K562 (cell line): ENCODE results near the gene PUSL1. TPM values are rescaled to one million over a fixed set of nuclear protein-coding genes. Genes with fewer than 3 reads are reported as not detected.

Source experiments
- ADNP ChIP-seq: fragments of 200-800 bp; sonication (Bioruptor generic); IDR thresholded peaks from 2 replicates; pipeline ENCODE4 v1.6.1; 2016; ENCODE audit warnings: missing genetic modification characterization, missing compliant biosample characterization
- ASH1L ChIP-seq: fragments of 450-650 bp; IDR thresholded peaks from 2 replicates; pipeline ENCODE4 v1.6.1; 2018; ENCODE audit warnings: borderline replicate concordance, mild to moderate bottlenecking, low read depth; ENCODE audit not compliant: partially characterized antibody
- CREB1 ChIP-seq, 2 experiments: sonication (generic) in 1 of 2; formaldehyde crosslinking in 1 of 2; IDR thresholded peaks; 2 replicates each; pipeline versions ENCODE4 v1.6.1 to v1.8.0; 2012 to 2022; ENCODE audit warnings: inconsistent platforms in 1 of 2, mild to moderate bottlenecking in 1 of 2, missing genetic modification reagents in 1 of 2, moderate library complexity in 1 of 2
- DIDO1 ChIP-seq: fragments of 450-650 bp; IDR thresholded peaks from 2 replicates; pipeline ENCODE4 v1.6.1; 2016; ENCODE audit warnings: low read depth, missing biosample characterization, missing genetic modification characterization
- DPF2 ChIP-seq: fragments of 450-650 bp; IDR thresholded peaks from 2 replicates; pipeline ENCODE4 v1.6.1; 2016
- FOXJ2 ChIP-seq: fragments of 200-800 bp; sonication (Bioruptor generic); IDR thresholded peaks from 2 replicates; pipeline ENCODE4 v1.6.1; 2016; ENCODE audit warnings: missing genetic modification characterization, missing compliant biosample characterization
- GABPB1 ChIP-seq: sonication (generic); formaldehyde crosslinking; IDR thresholded peaks from 2 replicates; pipeline ENCODE4 v1.8.0; 2022; ENCODE audit warnings: mild to moderate bottlenecking, missing genetic modification reagents
- HCFC1 ChIP-seq: IDR thresholded peaks from 2 replicates; pipeline ENCODE4 v1.6.1; 2012; ENCODE audit warnings: low read depth, low read length, improper control_type of control experiment
- HMGN3 ChIP-seq: IDR thresholded peaks from 2 replicates; pipeline ENCODE4 v1.6.1; 2011; ENCODE audit warnings: borderline replicate concordance, low read depth, mild to moderate bottlenecking, mixed read lengths, low read length; ENCODE audit not compliant: insufficient read length; ENCODE audit errors: extremely low read depth
- IFI16 ChIP-seq: fragments of 250-450 bp; sonication (Bioruptor Pico); IDR thresholded peaks from 2 replicates; pipeline ENCODE4 v2.1.2; 2022; ENCODE audit warnings: mild to moderate bottlenecking, inconsistent platforms
- NRF1 ChIP-seq, 2 experiments: fragments of 450-650 bp; IDR thresholded peaks in 1 of 2; conservative IDR thresholded peaks in 1 of 2; 2 replicates each; pipeline ENCODE4 v1.6.1; 2014; ENCODE audit warnings: mild to moderate bottlenecking in 2 of 2
- PRDM10 ChIP-seq: fragments of 450-650 bp; IDR thresholded peaks from 2 replicates; pipeline ENCODE4 v1.6.1; 2018; ENCODE audit not compliant: partially characterized antibody
- PRPF4 ChIP-seq: fragments of 200-400 bp; formaldehyde crosslinking; IDR thresholded peaks from one replicate; pipeline ENCODE4 v1.6.1; 2017; ENCODE audit warnings: low read length, low read depth, mild to moderate bottlenecking; ENCODE audit not compliant: insufficient read depth, poor library complexity, severe bottlenecking
- TAF9B ChIP-seq: fragments of 450-650 bp; IDR thresholded peaks from 2 replicates; pipeline ENCODE4 v1.6.1; 2018; ENCODE audit warnings: mild to moderate bottlenecking; ENCODE audit not compliant: partially characterized antibody
- XRCC5 ChIP-seq: fragments of 200-400 bp; formaldehyde crosslinking; IDR thresholded peaks from 2 replicates; pipeline ENCODE4 v1.6.1; 2017; ENCODE audit warnings: low read depth, mild to moderate bottlenecking, low read length
- ZC3H4 ChIP-seq: sonication (generic); formaldehyde crosslinking; IDR thresholded peaks from 2 replicates; pipeline ENCODE4 v1.9.0; 2021; ENCODE audit warnings: missing genetic modification reagents, borderline replicate concordance
- ZNF146 ChIP-seq: IDR thresholded peaks from one replicate; pipeline ENCODE4 v1.6.1; 2018; ENCODE audit warnings: missing compliant biosample characterization; ENCODE audit not compliant: unreplicated experiment
- ZNF717 ChIP-seq: fragments of 250-450 bp; sonication (Bioruptor Pico); IDR thresholded peaks from 2 replicates; pipeline ENCODE4 v1.5.0; 2021
- ZNF764 ChIP-seq: fragments of 250-450 bp; sonication (Bioruptor Pico); IDR thresholded peaks from 2 replicates; pipeline ENCODE4 v1.4.0; 2020; ENCODE audit warnings: low read depth, mild to moderate bottlenecking, moderate library complexity
- polyA plus RNA-seq, 8 experiments: library from polyadenylated mRNA; depleted of rRNA in 4 of 8; stranded (reverse) in 5 of 8; unstranded in 3 of 8; fragments of >200 nt; fragmentation: Nextera tagmentation in 2 of 8; fragmentation: Illumina TruSeq in 1 of 8; extraction: Ambion mirVana in 2 of 8; extraction: Trizol in 1 of 8; gene quantifications; 2 replicates each; pipeline versions ENCODE4 v1.2.1 to v1.2.3, GENCODE V29; 2011 to 2014; ENCODE audit warnings: inconsistent platforms in 1 of 8, missing spikeins in 1 of 8
- total RNA-seq, 7 experiments: library from RNA; depleted of rRNA in 6 of 7; stranded (reverse); fragments of >200 nt in 6 of 7; fragmentation: Illumina TruSeq in 2 of 7; extraction: Trizol in 2 of 7; gene quantifications; 2 replicates each; pipeline versions ENCODE4 v1.2.1 to v1.2.3, GENCODE V29; 2011 to 2021; ENCODE audit warnings: low replicate concordance in 1 of 7
- TF ChIP-seq, protein P1 (sequence below): fragments of 250-450 bp; sonication (Bioruptor Pico); IDR thresholded peaks from 2 replicates; pipeline ENCODE4 v1.5.0; 2020; ENCODE audit warnings: mild to moderate bottlenecking
- TF ChIP-seq, protein P2 (sequence below): fragments of 450-650 bp; IDR thresholded peaks from 2 replicates; pipeline ENCODE4 v1.6.1; 2017; ENCODE audit warnings: antibody characterized with exemption

PUSL1 gene
- total and polyA plus RNA-seq, 9 of the 15 experiments (the other 6 are each of a cell fraction or from before 2014, with no cell fraction given) = 0.62 to 86.9 (median 13.6) TPM

DNA sequence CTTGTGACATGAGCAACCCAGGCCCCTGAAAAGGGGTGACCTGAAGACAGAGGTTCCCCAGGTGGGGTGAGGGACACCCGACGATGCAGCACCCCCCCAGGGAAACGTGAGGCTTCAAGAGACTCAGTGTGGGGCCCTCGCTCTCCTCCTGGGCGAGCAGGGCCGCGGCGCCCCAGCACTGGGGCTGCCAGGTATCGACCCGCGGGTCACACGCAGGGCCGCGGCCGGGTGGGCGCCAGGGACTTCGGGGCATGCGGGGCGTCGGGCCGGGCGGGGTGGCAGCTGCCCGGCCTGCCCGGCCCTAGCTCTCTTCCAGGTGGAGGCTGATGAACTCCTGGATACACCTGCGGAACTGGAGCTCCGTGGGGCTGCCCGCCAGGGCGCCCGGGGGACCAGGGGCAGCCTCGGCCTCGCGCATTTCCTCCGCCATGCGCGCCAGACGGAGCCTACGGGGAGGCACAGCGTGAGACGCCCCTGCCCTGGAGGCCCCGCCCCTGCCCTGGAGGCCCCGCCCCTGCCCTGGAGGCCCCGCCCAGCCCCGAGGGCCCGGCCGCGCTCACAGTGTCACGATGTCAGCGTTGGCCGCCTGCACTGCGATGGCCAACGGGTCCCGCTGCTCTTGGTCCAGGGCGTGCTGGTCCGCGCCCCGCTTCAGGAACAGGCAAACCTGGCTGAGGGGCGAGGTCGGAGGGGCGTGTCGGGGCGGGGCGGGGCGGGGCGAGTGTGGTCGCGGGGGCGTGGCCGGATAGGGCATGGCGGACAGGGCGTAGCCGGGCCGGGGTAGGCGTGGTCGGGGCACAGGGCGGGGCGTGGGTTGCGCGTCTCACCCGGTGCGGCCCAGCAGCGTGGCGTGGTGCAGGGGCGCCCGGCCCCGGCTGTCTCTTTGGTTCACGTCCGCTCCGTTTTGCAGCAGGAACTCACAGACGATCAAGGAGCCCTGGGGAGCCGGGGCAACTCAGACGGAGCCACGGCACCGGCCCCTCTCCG, 14.8 kb upstream of the PUSL1 start (continued):
- TF ChIP-seq PRDM10 (no peak), ZC3H4 (no peak), DPF2 (no peak), ASH1L (no peak), ZNF764 (CRISPR knock-in tag) (no peak), ADNP (tag) (no peak), ZNF146 (CRISPR knock-in tag) (no peak), TAF9B (no peak), CREB1 (IDR thresholded peaks at IDR 0.05) (peak; percentile 17; the same call in 1 of the 2 replicates), CREB1 (CRISPR knock-in tag; IDR thresholded peaks at IDR 0.05) (no peak), NRF1 (conservative IDR thresholded peaks at IDR 0.05 in 1 of 2, IDR thresholded peaks at IDR 0.05 in 1 of 2) (peak; percentile 39 to 51; a peak in 3 of 4 replicates), GABPB1 (no peak), ZNF717 (no peak), FOXJ2 (tag) (no peak), XRCC5 (no peak), PRPF4 (no peak), IFI16 (CRISPR knock-in tag) (no peak), DIDO1 (tag) (no peak), HMGN3 (peak; percentile 11), HCFC1 (no peak)
- TF ChIP-seq, protein P1, sequence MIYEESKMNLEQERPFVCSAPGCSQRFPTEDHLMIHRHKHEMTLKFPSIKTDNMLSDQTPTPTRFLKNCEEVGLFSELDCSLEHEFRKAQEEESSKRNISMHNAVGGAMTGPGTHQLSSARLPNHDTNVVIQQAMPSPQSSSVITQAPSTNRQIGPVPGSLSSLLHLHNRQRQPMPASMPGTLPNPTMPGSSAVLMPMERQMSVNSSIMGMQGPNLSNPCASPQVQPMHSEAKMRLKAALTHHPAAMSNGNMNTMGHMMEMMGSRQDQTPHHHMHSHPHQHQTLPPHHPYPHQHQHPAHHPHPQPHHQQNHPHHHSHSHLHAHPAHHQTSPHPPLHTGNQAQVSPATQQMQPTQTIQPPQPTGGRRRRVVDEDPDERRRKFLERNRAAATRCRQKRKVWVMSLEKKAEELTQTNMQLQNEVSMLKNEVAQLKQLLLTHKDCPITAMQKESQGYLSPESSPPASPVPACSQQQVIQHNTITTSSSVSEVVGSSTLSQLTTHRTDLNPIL (CRISPR knock-in tag) = no peak
- TF ChIP-seq, protein P2, sequence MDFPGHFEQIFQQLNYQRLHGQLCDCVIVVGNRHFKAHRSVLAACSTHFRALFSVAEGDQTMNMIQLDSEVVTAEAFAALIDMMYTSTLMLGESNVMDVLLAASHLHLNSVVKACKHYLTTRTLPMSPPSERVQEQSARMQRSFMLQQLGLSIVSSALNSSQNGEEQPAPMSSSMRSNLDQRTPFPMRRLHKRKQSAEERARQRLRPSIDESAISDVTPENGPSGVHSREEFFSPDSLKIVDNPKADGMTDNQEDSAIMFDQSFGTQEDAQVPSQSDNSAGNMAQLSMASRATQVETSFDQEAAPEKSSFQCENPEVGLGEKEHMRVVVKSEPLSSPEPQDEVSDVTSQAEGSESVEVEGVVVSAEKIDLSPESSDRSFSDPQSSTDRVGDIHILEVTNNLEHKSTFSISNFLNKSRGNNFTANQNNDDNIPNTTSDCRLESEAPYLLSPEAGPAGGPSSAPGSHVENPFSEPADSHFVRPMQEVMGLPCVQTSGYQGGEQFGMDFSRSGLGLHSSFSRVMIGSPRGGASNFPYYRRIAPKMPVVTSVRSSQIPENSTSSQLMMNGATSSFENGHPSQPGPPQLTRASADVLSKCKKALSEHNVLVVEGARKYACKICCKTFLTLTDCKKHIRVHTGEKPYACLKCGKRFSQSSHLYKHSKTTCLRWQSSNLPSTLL = no peak
